ENCODE measurements around the gene OSBPL7. TPM values are rescaled to one million over a fixed set of nuclear protein-coding genes. Genes with fewer than 3 reads are reported as not detected.

Gene OSBPL7
- total and polyA plus RNA-seq, 2 of the 8 experiments (the other 6 are each of a cell fraction or from before 2014, with no cell fraction given), result 7.2 to 8.9 TPM

DNA sequence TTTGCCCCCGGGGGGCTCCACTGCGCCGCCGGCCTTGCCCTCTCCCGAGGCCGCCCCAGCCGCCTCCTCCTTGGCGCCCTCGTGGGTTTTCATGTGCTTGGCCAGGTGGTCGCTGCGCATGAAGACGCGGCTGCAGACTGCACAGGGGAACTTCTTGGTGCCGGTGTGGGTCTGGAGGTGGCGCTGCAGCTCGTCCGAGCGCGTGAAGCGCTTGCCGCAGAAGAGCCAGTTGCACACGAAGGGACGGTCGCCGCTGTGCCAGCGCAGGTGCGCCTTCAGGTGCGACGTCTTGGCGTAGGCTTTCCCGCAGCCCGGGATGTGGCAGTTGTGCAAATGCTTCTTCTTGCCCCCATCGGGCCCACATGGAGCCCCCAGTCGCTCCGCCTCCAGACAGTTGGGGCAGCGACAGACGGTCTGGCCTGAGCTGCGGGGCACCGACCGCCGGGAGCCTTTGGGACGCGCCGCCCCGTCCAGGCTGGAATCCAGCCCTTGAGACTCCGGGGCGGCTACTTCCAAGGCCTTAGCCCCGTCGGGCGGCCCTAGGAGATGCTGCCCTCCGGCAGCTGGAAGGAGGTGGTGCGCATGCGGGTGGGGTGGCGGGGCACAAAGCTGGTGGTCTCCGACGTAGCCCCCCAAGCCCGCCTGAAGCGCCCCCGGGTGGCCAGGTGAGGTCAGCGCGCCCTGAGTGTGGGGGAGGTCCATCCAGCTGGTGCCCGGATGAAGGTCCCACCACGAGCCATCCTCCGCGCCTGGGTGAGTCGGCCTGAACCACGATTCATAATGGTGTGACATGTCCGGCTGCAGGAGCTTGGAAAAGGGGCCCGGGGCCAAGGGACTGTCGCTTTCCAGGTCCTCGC, 26.0 kb upstream of the OSBPL7 start:
- FAIRE-seq, result no peak
- H4K91ac ChIP-seq (replicated peaks; ENCODE audit: insufficient read length, low read length), result no peak overlapping the region
- H3K23me2 ChIP-seq (ENCODE audit: low read depth, low read length), result peaks cover 23% of the 10 kb centered on the region
- no peaks in the 10 kb centered on the region for H3K79me1 ChIP-seq (ENCODE audit: low read depth, low read length)
- ChIA-PET POLR2A (ENCODE audit: partially characterized antibody) (interaction anchor here (0.7 to 12.4 kb wide), 17 partner anchors 9 to 208 kb away, joined by 3 to 134 read pairs (median 4); partner anchors contain the start of genes LRRC46, MRPL10 and SP2), CTCF (ENCODE audit: partially characterized antibody) (interaction anchor here (0.7 to 33.0 kb wide), 33 partner anchors 4 to 748 kb away, joined by 3 to 1206 read pairs (median 4); partner anchors contain the start of genes CDK5RAP3, LRRC46, MRPL10 and OSBPL7)
- no peaks in the 10 kb centered on the region for H3K79me2 ChIP-seq (ENCODE audit: control insufficient read depth in 1 of 2, insufficient read depth in 2 of 2, low read length in 2 of 2)
- no peak overlapping the region for H3K18ac ChIP-seq (ENCODE audit: extremely low read depth, low read length)
- H2AK5ac ChIP-seq (ENCODE audit: low read depth, low read length), result no peak overlapping the region
- no peak overlapping the region for H3K56ac ChIP-seq (replicated peaks; ENCODE audit: insufficient read length, low read depth, low read length)
- peaks cover 2 to 40% (median 19%) of the 10 kb centered on the region in 4 experiments for H3K4me1 ChIP-seq (replicated peaks in 1 of 4; ENCODE audit: control insufficient read depth in 3 of 4, insufficient read depth in 4 of 4, low read length in 3 of 4)
- H3K9ac ChIP-seq (replicated peaks in 1 of 4; ENCODE audit: extremely low read depth in 1 of 4, low read depth in 3 of 4, low read length in 3 of 4), result no peak overlapping the region
- H3K27ac ChIP-seq (ENCODE audit: low read depth, low read length), result no peak overlapping the region
- peaks cover 3 to 5% of the 10 kb centered on the region in 2 experiments for H4K20me1 ChIP-seq (replicated peaks in 1 of 2; ENCODE audit: control insufficient read depth in 1 of 2, insufficient read depth in 2 of 2, low read length in 2 of 2)
- DNase-seq (ENCODE audit: low read depth in 1 of 2, low spot score in 2 of 2), result peak in 1 of 2 experiments; percentile 91
- 5% methylated on average over 50 of the region's 71 CpGs; no CpG with 5 or more reads in 1 of the 2 experiments for WGBS, 2 experiments (ENCODE audit: extremely low coverage in 1 of 2, insufficient coverage in 1 of 2, insufficient read length in 1 of 2, insufficient replicate concordance in 2 of 2, low coverage in 1 of 2, low lambda C conversion rate in 2 of 2, missing lambda C conversion rate in 1 of 2)
- H3K4me2 ChIP-seq (ENCODE audit: insufficient read depth in 1 of 2, low read depth in 2 of 2, low read length in 2 of 2), result peak overlapping the region; percentile 73 to 82
- peak overlapping the region; percentile 61; the same call in 1 of the 2 replicates for H2BK15ac ChIP-seq (ENCODE audit: low read length)
- H3K4ac ChIP-seq (replicated peaks; ENCODE audit: insufficient read length, low read depth, low read length), result no peak overlapping the region
- H2BK120ac ChIP-seq (replicated peaks; ENCODE audit: low read depth, low read length), result no peak overlapping the region
- peak overlapping the region; percentile 27 to 58 (median 32); a peak in 7 of 8 replicates for H3K4me3 ChIP-seq (ENCODE audit: extremely low read depth in 1 of 4, insufficient read depth in 2 of 4, low read depth in 3 of 4, low read length in 4 of 4)
- H2BK20ac ChIP-seq (ENCODE audit: low read length), result no peak overlapping the region; the same call in 1 of the 2 replicates
- H2BK12ac ChIP-seq (ENCODE audit: low read depth, low read length), result peak overlapping the region; percentile 60; the same call in 1 of the 2 replicates
- 0 out of 2 replicates have a peak overlapping the region, but pooled peaks have one; percentile 26 for H2BK5ac ChIP-seq (ENCODE audit: low read depth, low read length)
- H3K9me3 ChIP-seq (ENCODE audit: insufficient read depth in 2 of 2, low read depth in 1 of 2, low read length in 1 of 2), result no peaks in the 10 kb centered on the region
- no peak overlapping the region for H3K14ac ChIP-seq (ENCODE audit: insufficient read length)
- no peak overlapping the region for H4K5ac ChIP-seq (ENCODE audit: insufficient read length, low read depth, low read length)
- H3K23ac ChIP-seq (ENCODE audit: insufficient read length), result no peak overlapping the region
- H3K27me3 ChIP-seq (replicated peaks in 1 of 4; ENCODE audit: control insufficient read depth in 3 of 4, extremely low read depth in 1 of 4, insufficient read depth in 3 of 4, low read length in 3 of 4), result peaks cover 49 to 78% (median 69%) of the 10 kb centered on the region in 4 experiments
- no peaks in the 10 kb centered on the region for H3K36me3 ChIP-seq (ENCODE audit: control insufficient read depth in 2 of 4, insufficient read depth in 4 of 4, low read length in 3 of 4)
- no peak overlapping the region for H2AFZ ChIP-seq (ENCODE audit: low read length)
- peak overlapping the region; percentile 51; the same call in 1 of the 2 replicates for H4K8ac ChIP-seq (ENCODE audit: extremely low read depth, insufficient read depth, low read length)
- no peak for TF ChIP-seq CEBPB (IDR thresholded peaks at IDR 0.05; ENCODE audit: low read depth, low read length)
- TF ChIP-seq, protein P1, sequence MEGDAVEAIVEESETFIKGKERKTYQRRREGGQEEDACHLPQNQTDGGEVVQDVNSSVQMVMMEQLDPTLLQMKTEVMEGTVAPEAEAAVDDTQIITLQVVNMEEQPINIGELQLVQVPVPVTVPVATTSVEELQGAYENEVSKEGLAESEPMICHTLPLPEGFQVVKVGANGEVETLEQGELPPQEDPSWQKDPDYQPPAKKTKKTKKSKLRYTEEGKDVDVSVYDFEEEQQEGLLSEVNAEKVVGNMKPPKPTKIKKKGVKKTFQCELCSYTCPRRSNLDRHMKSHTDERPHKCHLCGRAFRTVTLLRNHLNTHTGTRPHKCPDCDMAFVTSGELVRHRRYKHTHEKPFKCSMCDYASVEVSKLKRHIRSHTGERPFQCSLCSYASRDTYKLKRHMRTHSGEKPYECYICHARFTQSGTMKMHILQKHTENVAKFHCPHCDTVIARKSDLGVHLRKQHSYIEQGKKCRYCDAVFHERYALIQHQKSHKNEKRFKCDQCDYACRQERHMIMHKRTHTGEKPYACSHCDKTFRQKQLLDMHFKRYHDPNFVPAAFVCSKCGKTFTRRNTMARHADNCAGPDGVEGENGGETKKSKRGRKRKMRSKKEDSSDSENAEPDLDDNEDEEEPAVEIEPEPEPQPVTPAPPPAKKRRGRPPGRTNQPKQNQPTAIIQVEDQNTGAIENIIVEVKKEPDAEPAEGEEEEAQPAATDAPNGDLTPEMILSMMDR (IDR thresholded peaks at IDR 0.05; ENCODE audit: control extremely low read depth in 1 of 3, insufficient read depth in 1 of 3, low read depth in 1 of 3, low read length in 3 of 3), result peak; percentile 73 to 83 (median 78)
- no peak for TF ChIP-seq BACH1 (IDR thresholded peaks at IDR 0.05; ENCODE audit: low read length)
- TF ChIP-seq CBX5 (IDR thresholded peaks at IDR 0.05; ENCODE audit: low read depth, low read length), result no peak
- TF ChIP-seq CTBP2 (IDR thresholded peaks at IDR 0.05; ENCODE audit: borderline replicate concordance, insufficient read depth, insufficient read length, low read length), result no peak
- no peak for TF ChIP-seq ZNF274 (IDR thresholded peaks at IDR 0.05; ENCODE audit: borderline replicate concordance, extremely low read depth, low read length)
- TF ChIP-seq TBP (IDR thresholded peaks at IDR 0.05; ENCODE audit: low read depth, low read length), result no peak
- peak; percentile 69; the same call in 1 of the 2 replicates for TF ChIP-seq CREB1 (IDR thresholded peaks at IDR 0.05)
- TF ChIP-seq KDM5A (IDR thresholded peaks at IDR 0.05; ENCODE audit: low read length), result no peak
